Left ventricle myocardium inferior (tissue), 1 donor: ENCODE results near the gene DDC. TPM values are rescaled to one million over a fixed set of nuclear protein-coding genes. Genes with fewer than 3 reads are reported as not detected.

Experiments used
- DNase-seq: peaks from one replicate; pipeline ENCODE4 v3.0.0-alpha.2; 2020
- H3K27ac ChIP-seq: fragments of 200-600 bp; replicated peaks from 2 replicates; pipeline ENCODE4 v1.8.0; 2021
- H3K27me3 ChIP-seq: fragments of 200-600 bp; 2 replicates; pipeline ENCODE4 v1.8.0; 2021; ENCODE audit warnings: low read depth
- H3K36me3 ChIP-seq: fragments of 200-600 bp; 2 replicates; pipeline ENCODE4 v1.8.0; 2021
- H3K4me1 ChIP-seq: fragments of 200-600 bp; 2 replicates; pipeline ENCODE4 v1.8.0; 2021
- H3K4me3 ChIP-seq: fragments of 200-600 bp; 2 replicates; pipeline ENCODE4 v1.8.0; 2021; ENCODE audit warnings: mild to moderate bottlenecking, moderate library complexity
- H3K9me3 ChIP-seq: fragments of 200-600 bp; replicated peaks from 2 replicates; pipeline ENCODE4 v1.8.0; 2021
- intact Hi-C: fragments of 100-400 bp; cut with micrococcal nuclease; formaldehyde crosslinking; loops from one replicate; pipeline ENCODE4 v1.11.0; 2022
- total RNA-seq: library from RNA; stranded (reverse); fragmentation: NEBNext Ultra II Directional; extraction: Animal tissue kit (Norgen Biotek cat#: 25700); gene quantifications from one replicate; pipeline ENCODE4 v1.2.1, GENCODE V29; 2021
- TF ChIP-seq, protein P1 (sequence below): fragments of 200-600 bp; IDR thresholded peaks from 2 replicates; pipeline ENCODE4 v1.8.0; 2021; ENCODE audit warnings: antibody characterized with exemption, mild to moderate bottlenecking, borderline replicate concordance
- donor health status: DM: no; HTN: yes; CAD: no; lungs with severe emphysema.

The DDC gene
- total RNA-seq, 1 donor from 2014 or later: not detected

- TF ChIP-seq, protein P1, sequence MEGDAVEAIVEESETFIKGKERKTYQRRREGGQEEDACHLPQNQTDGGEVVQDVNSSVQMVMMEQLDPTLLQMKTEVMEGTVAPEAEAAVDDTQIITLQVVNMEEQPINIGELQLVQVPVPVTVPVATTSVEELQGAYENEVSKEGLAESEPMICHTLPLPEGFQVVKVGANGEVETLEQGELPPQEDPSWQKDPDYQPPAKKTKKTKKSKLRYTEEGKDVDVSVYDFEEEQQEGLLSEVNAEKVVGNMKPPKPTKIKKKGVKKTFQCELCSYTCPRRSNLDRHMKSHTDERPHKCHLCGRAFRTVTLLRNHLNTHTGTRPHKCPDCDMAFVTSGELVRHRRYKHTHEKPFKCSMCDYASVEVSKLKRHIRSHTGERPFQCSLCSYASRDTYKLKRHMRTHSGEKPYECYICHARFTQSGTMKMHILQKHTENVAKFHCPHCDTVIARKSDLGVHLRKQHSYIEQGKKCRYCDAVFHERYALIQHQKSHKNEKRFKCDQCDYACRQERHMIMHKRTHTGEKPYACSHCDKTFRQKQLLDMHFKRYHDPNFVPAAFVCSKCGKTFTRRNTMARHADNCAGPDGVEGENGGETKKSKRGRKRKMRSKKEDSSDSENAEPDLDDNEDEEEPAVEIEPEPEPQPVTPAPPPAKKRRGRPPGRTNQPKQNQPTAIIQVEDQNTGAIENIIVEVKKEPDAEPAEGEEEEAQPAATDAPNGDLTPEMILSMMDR: no peak
- Histone ChIP-seq H3K4me3 (no peak overlapping the region), H3K9me3 (peaks cover 5% of the 10 kb centered on the region), H3K27me3 (peaks cover 4% of the 10 kb centered on the region), H3K27ac (no peak overlapping the region), H3K4me1 (peaks cover 11% of the 10 kb centered on the region), H3K36me3 (no peaks in the 10 kb centered on the region)
- DNase-seq: no peak
- intact Hi-C loops: no loop called here
Observed at GRCh38 chr7:50492770-50493519, 72.3 kb downstream of the DDC start.

GRCh38 chr7:50491943-50492342, 73.3 kb downstream of the DDC start:
- intact Hi-C loops: no loop called here
- H3K4me1 ChIP-seq: peaks cover 5% of the 10 kb centered on the region
- H3K4me3 ChIP-seq: no peak overlapping the region
- no peak for DNase-seq
- peaks cover 4% of the 10 kb centered on the region for H3K27me3 ChIP-seq
- TF ChIP-seq, protein P1: no peak
- H3K27ac ChIP-seq: no peak overlapping the region
- H3K36me3 ChIP-seq: no peaks in the 10 kb centered on the region
- peaks cover 5% of the 10 kb centered on the region for H3K9me3 ChIP-seq

- no peak overlapping the region for H3K4me3 ChIP-seq
- TF ChIP-seq, protein P1: no peak
- intact Hi-C loops: no loop called here
Observed at GRCh38 chr7:50491209-50491608, 74.0 kb downstream of the DDC start.

DNA sequence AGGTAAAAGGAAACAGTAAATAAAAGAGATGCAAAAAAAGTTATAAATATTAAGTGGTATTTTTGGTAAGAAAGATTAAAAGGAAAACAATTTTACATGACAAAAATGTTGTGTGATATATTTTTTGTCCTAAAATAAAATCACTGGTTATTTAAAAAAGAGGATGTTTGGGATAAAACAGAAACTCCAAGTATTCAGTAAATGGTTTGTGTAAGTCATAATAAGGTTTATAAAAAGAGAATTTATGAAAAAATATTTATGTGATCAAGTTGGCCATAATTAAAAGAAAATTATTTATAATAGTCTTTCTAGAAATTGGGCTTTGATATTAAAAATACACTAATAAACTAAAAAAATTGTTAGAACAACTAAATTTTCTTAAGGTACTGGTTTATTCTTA, 76.8 kb downstream of the DDC start:
- Histone ChIP-seq H3K27me3 (peaks cover 4% of the 10 kb centered on the region), H3K4me1 (no peaks in the 10 kb centered on the region), H3K4me3 (no peak overlapping the region), H3K27ac (no peak overlapping the region), H3K36me3 (no peaks in the 10 kb centered on the region), H3K9me3 (peaks cover 5% of the 10 kb centered on the region)
- intact Hi-C loops: no loop called here
- TF ChIP-seq, protein P1: no peak
- no peak for DNase-seq

More at GRCh38 chr7:50491209-50491608, 74.0 kb downstream of the DDC start:
- H3K4me1 ChIP-seq: no peaks in the 10 kb centered on the region
- H3K36me3 ChIP-seq: no peaks in the 10 kb centered on the region
- H3K9me3 ChIP-seq: peaks cover 5% of the 10 kb centered on the region
- H3K27me3 ChIP-seq: peaks cover 4% of the 10 kb centered on the region
- DNase-seq: no peak
- H3K27ac ChIP-seq: no peak overlapping the region

GRCh38 chr7:50486512-50486911, 78.7 kb downstream of the DDC start:
- TF ChIP-seq, protein P1: no peak
- peaks cover 5% of the 10 kb centered on the region for H3K9me3 ChIP-seq
- H3K4me3 ChIP-seq: no peak overlapping the region
- H3K36me3 ChIP-seq: no peaks in the 10 kb centered on the region
- H3K4me1 ChIP-seq: no peaks in the 10 kb centered on the region
- H3K27me3 ChIP-seq: no peaks in the 10 kb centered on the region
- intact Hi-C loops: no loop called here
- DNase-seq: no peak
- H3K27ac ChIP-seq: no peak overlapping the region
